IMR-90 (cell line): ENCODE data around the gene RAB5B. TPM values are rescaled to one million over a fixed set of nuclear protein-coding genes. Genes with fewer than 3 reads are reported as not detected.
"Not testable (repeated sequence)": the region's sequence is repeated elsewhere in the genome, so short reads cannot be mapped to it uniquely, and the experiment has no call there.

Source experiments
- ATAC-seq: fragments of 200-7000 bp; cut with Tn5 transposase; 2 replicates; pipeline ENCODE4 v1.9.1; 2020; ENCODE audit warnings: low read depth, mild to moderate bottlenecking, moderate library complexity
- BruUV-seq: library from RNA; stranded (reverse); fragments of 400-500 nt; replicated peaks from 2 replicates; lab custom pipeline; 2021; lab: Mats Ljungman, UMichigan
- CTCF ChIA-PET: fragments of 300-600 bp; formaldehyde crosslinking; extraction: SDS; loops from one replicate; lab custom pipeline; 2021; ENCODE audit warnings: antibody characterized with exemption; lab: Yijun Ruan, JAX
- POLR2A ChIA-PET: fragments of 300-600 bp; sonication (Branson Sonifier 250); formaldehyde crosslinking; loops from one replicate; lab custom pipeline; 2022; ENCODE audit warnings: antibody characterized with exemption; ENCODE audit not compliant: unreplicated experiment; lab: Charles Lee
- DNase-seq: peaks from one replicate; pipeline ENCODE4 v3.0.0; 2013
- H2AFZ ChIP-seq: replicated peaks from 2 replicates; pipeline ENCODE3; 2013; ENCODE audit warnings: low read length, mild to moderate bottlenecking; ENCODE audit not compliant: poor library complexity
- H2AK5ac ChIP-seq: 2 replicates; pipeline ENCODE4 v1.6.1; 2013; ENCODE audit warnings: low read depth, low read length, inconsistent platforms
- H2AK9ac ChIP-seq: replicated peaks from 2 replicates; pipeline ENCODE3; 2013; ENCODE audit warnings: mild to moderate bottlenecking, low read depth, low read length, moderate library complexity; ENCODE audit not compliant: poor library complexity
- H2BK120ac ChIP-seq: 2 replicates; pipeline ENCODE4 v1.6.1; 2013; ENCODE audit warnings: low read depth, low read length, inconsistent platforms
- H2BK15ac ChIP-seq: 3 replicates; pipeline ENCODE4 v1.6.1; 2013; ENCODE audit warnings: low read depth, low read length, inconsistent platforms
- H2BK20ac ChIP-seq: 2 replicates; pipeline ENCODE4 v1.6.1; 2013; ENCODE audit warnings: low read depth, mild to moderate bottlenecking, inconsistent platforms, low read length, moderate library complexity
- H2BK5ac ChIP-seq: 2 replicates; pipeline ENCODE4 v1.6.1; 2013; ENCODE audit warnings: mild to moderate bottlenecking, low read depth, low read length, inconsistent platforms; ENCODE audit not compliant: poor library complexity, severe bottlenecking
- H3K14ac ChIP-seq: replicated peaks from 2 replicates; pipeline ENCODE4 v1.6.1; 2013; ENCODE audit warnings: low read depth, low read length, inconsistent platforms
- H3K18ac ChIP-seq: 2 replicates; pipeline ENCODE4 v1.6.1; 2013; ENCODE audit warnings: low read depth, low read length, control low read depth
- H3K23ac ChIP-seq: 2 replicates; pipeline ENCODE4 v1.6.1; 2013; ENCODE audit warnings: low read depth, low read length, inconsistent platforms
- H3K27ac ChIP-seq: 2 replicates; pipeline ENCODE4 v1.5.1; 2013; ENCODE audit warnings: mild to moderate bottlenecking, control low read depth, low read length; ENCODE audit not compliant: insufficient read depth
- H3K27me3 ChIP-seq: 2 replicates; pipeline ENCODE4 v1.6.1; 2013; ENCODE audit warnings: low read length; ENCODE audit not compliant: control insufficient read depth, insufficient read depth
- H3K36me3 ChIP-seq: 2 replicates; pipeline ENCODE4 v1.6.1; 2013; ENCODE audit warnings: low read length, mixed read lengths; ENCODE audit not compliant: control insufficient read depth, insufficient read depth
- H3K4ac ChIP-seq: 2 replicates; pipeline ENCODE4 v1.6.1; 2013; ENCODE audit warnings: low read depth, low read length, inconsistent platforms
- H3K4me1 ChIP-seq: 2 replicates; pipeline ENCODE4 v1.6.1; 2013; ENCODE audit warnings: low read length, mixed read lengths; ENCODE audit not compliant: control insufficient read depth, insufficient read depth
- H3K4me2 ChIP-seq: 2 replicates; pipeline ENCODE4 v1.6.1; 2013; ENCODE audit warnings: low read depth, mild to moderate bottlenecking, control low read depth, low read length, moderate library complexity
- H3K4me3 ChIP-seq: 2 replicates; pipeline ENCODE4 v1.5.1; 2013; ENCODE audit warnings: low read depth, mild to moderate bottlenecking, control low read depth, low read length, moderate library complexity; ENCODE audit not compliant: insufficient read depth
- H3K56ac ChIP-seq: 2 replicates; pipeline ENCODE4 v1.6.1; 2013; ENCODE audit warnings: low read length, inconsistent platforms; ENCODE audit not compliant: insufficient read depth; ENCODE audit errors: extremely low read depth
- H3K79me1 ChIP-seq, 2 experiments: 2 replicates each; pipeline ENCODE4 v1.6.1; 2013; ENCODE audit warnings: low read length in 2 of 2, inconsistent platforms in 1 of 2, low read depth in 1 of 2
- H3K9ac ChIP-seq: 2 replicates; pipeline ENCODE4 v1.6.1; 2013; ENCODE audit warnings: low read depth, low read length, control low read depth
- H3K9me1 ChIP-seq: 2 replicates; pipeline ENCODE4 v1.6.1; 2013; ENCODE audit warnings: low read length, inconsistent platforms; ENCODE audit not compliant: insufficient read depth
- H3K9me3 ChIP-seq: 2 replicates; pipeline ENCODE4 v1.6.1; 2013; ENCODE audit warnings: low read length; ENCODE audit not compliant: control insufficient read depth, insufficient read depth
- H4K20me1 ChIP-seq: 2 replicates; pipeline ENCODE4 v1.6.1; 2013; ENCODE audit warnings: low read length, inconsistent platforms; ENCODE audit not compliant: insufficient read depth
- H4K5ac ChIP-seq: 2 replicates; pipeline ENCODE4 v1.6.1; 2013; ENCODE audit warnings: mild to moderate bottlenecking, low read depth, low read length, control low read depth
- H4K8ac ChIP-seq, 2 experiments: 2 replicates each; pipeline ENCODE4 v1.6.1; 2013; ENCODE audit warnings: low read depth in 2 of 2, low read length in 2 of 2, control low read depth in 1 of 2, inconsistent platforms in 1 of 2
- H4K91ac ChIP-seq: 2 replicates; pipeline ENCODE4 v1.6.1; 2013; ENCODE audit warnings: low read depth, low read length, inconsistent platforms; ENCODE audit not compliant: insufficient read depth
- WGBS, 2 experiments: methylation state at CpG; one replicate each; pipeline versions ENCODE4 v1.1.5 to v1.1.7; 2013; ENCODE audit warnings: missing lambda C conversion rate in 2 of 2; ENCODE audit not compliant: insufficient read length in 1 of 2; ENCODE audit errors: extremely low coverage in 2 of 2; 5-methylcytosine and 5-hydroxymethylcytosine counted together
- dilution Hi-C: fragments of 300-500 bp; cut with HindIII; formaldehyde crosslinking; loops from one replicate; pipeline ENCODE4 v1.14.3; 2018; ENCODE audit warnings: low sequenced_read_pairs; ENCODE audit not compliant: unreplicated experiment
- in situ Hi-C: fragments of 300-500 bp; cut with MboI; formaldehyde crosslinking; loops from 3 replicates; pipeline ENCODE4 v1.14.3; 2019; ENCODE audit warnings: low sequenced_read_pairs, inconsistent platforms, mixed read lengths
- intact Hi-C: fragments of 100-400 bp; cut with micrococcal nuclease; formaldehyde crosslinking; loops from 2 replicates; pipeline ENCODE4 v1.10.0; 2022
- polyA plus RNA-seq, 3 experiments: library from polyadenylated mRNA; depleted of rRNA; stranded (reverse); fragments of >200 nt; gene quantifications; 2 replicates each; pipeline ENCODE4 v1.2.3, GENCODE V29; 2012; ENCODE audit warnings: low replicate concordance in 1 of 3
- total RNA-seq: library from RNA; depleted of rRNA; stranded (reverse); fragments of >200 nt; gene quantifications from 2 replicates; pipeline ENCODE4 v1.2.3, GENCODE V29; 2012

Gene RAB5B
- total and polyA plus RNA-seq, 2 of the 4 experiments (the other 2 are of a cell fraction), result 56.5 to 99.2 TPM

DNA sequence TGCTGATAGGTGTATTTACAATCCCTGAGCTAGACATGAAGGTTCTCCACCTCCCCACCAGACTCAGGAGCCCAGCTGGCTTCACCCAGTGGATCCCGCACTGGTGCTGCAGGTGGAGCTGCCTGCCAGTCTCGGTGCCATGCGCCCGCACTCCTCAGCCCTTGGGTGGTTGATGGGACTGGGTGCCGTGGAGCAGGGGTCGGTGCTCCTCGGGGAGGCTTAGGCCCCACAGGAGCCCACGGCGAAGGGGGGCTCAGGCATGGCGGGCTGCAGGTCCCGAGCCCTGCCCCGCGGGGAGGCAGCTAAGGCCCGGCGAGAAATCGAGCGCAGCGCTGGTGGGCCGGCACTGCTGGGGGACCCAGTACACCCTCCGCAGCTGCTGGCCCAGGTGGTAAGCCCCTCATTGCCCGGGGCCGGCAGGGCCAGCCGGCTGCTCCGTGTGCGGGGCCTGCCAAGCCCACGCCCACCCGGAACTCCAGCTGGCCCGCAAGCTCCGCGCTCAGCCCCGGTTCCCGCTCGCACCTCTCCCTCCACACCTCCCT lies 26.2 kb downstream of the RAB5B start:
- in situ Hi-C loops, result loop anchor here (5.0 kb wide), 1 partner anchor 37 kb away; no protein-coding TSS in a partner anchor
- H4K91ac ChIP-seq, H2BK15ac ChIP-seq, H3K23ac ChIP-seq, H2BK5ac ChIP-seq, H4K8ac ChIP-seq, H3K27ac ChIP-seq, H2BK120ac ChIP-seq, H2AK9ac ChIP-seq, H3K9ac ChIP-seq, CTCF ChIA-PET, H2AK5ac ChIP-seq, H3K27me3 ChIP-seq, DNase-seq, H3K9me3 ChIP-seq, H3K4me3 ChIP-seq, ATAC-seq, H3K4me2 ChIP-seq, H3K56ac ChIP-seq, H3K4ac ChIP-seq, H2BK20ac ChIP-seq, H4K20me1 ChIP-seq, H4K5ac ChIP-seq, H2AFZ ChIP-seq, BruUV-seq, dilution Hi-C loops, H3K14ac ChIP-seq, H3K4me1 ChIP-seq, H3K18ac ChIP-seq: not testable (repeated sequence)
- peaks cover 18% of the 10 kb centered on the region for H3K36me3 ChIP-seq
- peaks cover 5 to 16% of the 10 kb centered on the region in 2 experiments for H3K79me1 ChIP-seq
- WGBS, 2 experiments, result 88% methylated on average over 4 of the region's 33 CpGs; no CpG with 5 or more reads in 1 of the 2 experiments
- intact Hi-C loops, result loop anchor here (10.0 kb wide), 1 partner anchor 105 kb away; the partner anchor contains the start of gene PA2G4
- POLR2A ChIA-PET, result interaction anchor here (0.7 kb wide), 1 partner anchor 170 kb away, joined by 3 read pairs; no protein-coding TSS in a partner anchor
- H3K9me1 ChIP-seq, result peaks cover 13% of the 10 kb centered on the region; the same call in 1 of the 2 replicates
